ENCODE data around the gene FOXD4L6. TPM values are rescaled to one million over a fixed set of nuclear protein-coding genes. Genes with fewer than 3 reads are reported as not detected.
"Not testable (repeated sequence)": the region's sequence is repeated elsewhere in the genome, so short reads cannot be mapped to it uniquely, and the experiment has no call there.

Gene FOXD4L6
- total RNA-seq, 1 donor from 2014 or later, result not detected

- not testable (repeated sequence) for H3K4me1 ChIP-seq (ENCODE audit: control insufficient read depth in 3 of 3, insufficient read depth in 3 of 3, low read length in 3 of 3); H3K27me3 ChIP-seq (ENCODE audit: control insufficient read depth in 3 of 3, insufficient read depth in 3 of 3, low read length in 3 of 3); H3K27ac ChIP-seq (ENCODE audit: low read depth, low read length); H3K9me3 ChIP-seq (ENCODE audit: control insufficient read depth in 3 of 3, low read length in 3 of 3); H3K4me3 ChIP-seq (ENCODE audit: low read length in 3 of 3); H3K36me3 ChIP-seq (ENCODE audit: control insufficient read depth in 3 of 3, insufficient read depth in 3 of 3, low read length in 3 of 3); H3K9ac ChIP-seq (ENCODE audit: low read depth in 1 of 3, low read length in 3 of 3)
These were observed 41.8 kb downstream of the FOXD4L6 start for GRCh38 chr9:41086685-41087084.

DNA sequence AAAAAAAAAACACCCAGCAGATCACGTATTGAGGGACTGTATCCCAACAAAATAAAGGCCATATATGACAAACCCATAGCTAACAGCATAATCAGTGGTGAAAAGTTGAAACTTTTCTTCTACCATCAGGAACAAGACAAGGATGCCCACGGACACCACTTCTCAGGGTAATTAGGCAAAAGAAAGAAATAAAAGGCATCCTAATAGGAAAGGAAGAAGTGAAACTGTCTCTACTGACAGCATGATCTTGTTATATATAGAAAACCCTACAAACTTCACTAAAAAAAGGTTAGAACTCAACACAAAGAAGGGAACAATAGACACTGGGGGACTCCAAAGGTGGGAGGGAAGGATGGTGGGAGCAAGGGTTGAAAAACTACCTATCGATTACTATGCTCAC lies 42.3 kb downstream of the FOXD4L6 start:
- H3K27ac ChIP-seq (ENCODE audit: low read depth, low read length); H3K9ac ChIP-seq (ENCODE audit: low read depth in 1 of 3, low read length in 3 of 3): not testable (repeated sequence)

DNA sequence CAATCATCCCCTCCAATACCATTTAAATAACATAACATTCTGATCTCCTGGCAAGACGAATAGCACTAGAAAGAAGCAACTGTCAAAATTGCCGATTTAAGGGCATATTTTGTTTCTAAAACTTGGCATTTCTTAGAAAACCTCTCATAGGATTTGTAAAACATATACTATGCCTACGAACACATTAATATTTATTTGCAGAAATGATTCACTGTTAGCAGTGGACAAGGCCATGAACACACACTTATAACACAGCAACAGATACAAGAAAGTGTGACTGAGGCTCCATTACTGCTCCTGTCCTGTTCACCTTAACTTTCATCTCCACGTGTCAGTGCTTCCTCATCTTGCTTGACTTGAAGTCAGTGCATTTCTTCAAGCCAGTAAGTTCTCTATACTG lies 46.1 kb downstream of the FOXD4L6 start:
- not testable (repeated sequence) for H3K27ac ChIP-seq (ENCODE audit: low read depth, low read length); H3K36me3 ChIP-seq (ENCODE audit: control insufficient read depth in 3 of 3, insufficient read depth in 3 of 3, low read length in 3 of 3); H3K4me3 ChIP-seq (ENCODE audit: low read length in 3 of 3); H3K4me1 ChIP-seq (ENCODE audit: control insufficient read depth in 3 of 3, insufficient read depth in 3 of 3, low read length in 3 of 3); H3K27me3 ChIP-seq (ENCODE audit: control insufficient read depth in 3 of 3, insufficient read depth in 3 of 3, low read length in 3 of 3); H3K9me3 ChIP-seq (ENCODE audit: control insufficient read depth in 3 of 3, low read length in 3 of 3); H3K9ac ChIP-seq (ENCODE audit: low read depth in 1 of 3, low read length in 3 of 3)

More for the DNA sequence above, 42.3 kb downstream of the FOXD4L6 start:
- H3K9me3 ChIP-seq (ENCODE audit: control insufficient read depth in 3 of 3, low read length in 3 of 3); H3K4me3 ChIP-seq (ENCODE audit: low read length in 3 of 3); H3K36me3 ChIP-seq (ENCODE audit: control insufficient read depth in 3 of 3, insufficient read depth in 3 of 3, low read length in 3 of 3); H3K4me1 ChIP-seq (ENCODE audit: control insufficient read depth in 3 of 3, insufficient read depth in 3 of 3, low read length in 3 of 3); H3K27me3 ChIP-seq (ENCODE audit: control insufficient read depth in 3 of 3, insufficient read depth in 3 of 3, low read length in 3 of 3): not testable (repeated sequence)

DNA sequence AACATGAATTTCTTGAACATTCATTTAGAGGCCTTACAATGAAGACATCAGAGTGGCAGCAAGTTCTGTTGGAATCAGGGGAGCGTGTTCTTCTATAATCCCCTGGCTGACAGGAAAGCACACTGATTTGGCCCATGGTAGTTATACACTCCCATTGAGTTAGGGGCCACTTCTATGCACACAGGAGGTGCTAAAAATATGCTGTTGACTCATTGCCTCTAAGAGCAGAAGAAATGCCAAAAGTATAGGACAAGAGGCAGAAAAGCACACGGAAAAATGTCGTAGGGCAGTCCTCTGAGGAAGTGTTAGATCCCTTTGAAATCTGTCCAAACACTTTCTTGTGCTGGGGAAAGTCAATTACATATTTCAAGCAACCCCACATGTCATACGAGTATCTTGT lies 49.0 kb downstream of the FOXD4L6 start:
- not testable (repeated sequence) for H3K36me3 ChIP-seq (ENCODE audit: control insufficient read depth in 3 of 3, insufficient read depth in 3 of 3, low read length in 3 of 3); H3K27me3 ChIP-seq (ENCODE audit: control insufficient read depth in 3 of 3, insufficient read depth in 3 of 3, low read length in 3 of 3); H3K9me3 ChIP-seq (ENCODE audit: control insufficient read depth in 3 of 3, low read length in 3 of 3); H3K4me1 ChIP-seq (ENCODE audit: control insufficient read depth in 3 of 3, insufficient read depth in 3 of 3, low read length in 3 of 3); H3K4me3 ChIP-seq (ENCODE audit: low read length in 3 of 3); H3K27ac ChIP-seq (ENCODE audit: low read depth, low read length); H3K9ac ChIP-seq (ENCODE audit: low read depth in 1 of 3, low read length in 3 of 3)

- not testable (repeated sequence) for H3K4me3 ChIP-seq (ENCODE audit: low read length in 3 of 3); H3K4me1 ChIP-seq (ENCODE audit: control insufficient read depth in 3 of 3, insufficient read depth in 3 of 3, low read length in 3 of 3); H3K9me3 ChIP-seq (ENCODE audit: control insufficient read depth in 3 of 3, low read length in 3 of 3); H3K36me3 ChIP-seq (ENCODE audit: control insufficient read depth in 3 of 3, insufficient read depth in 3 of 3, low read length in 3 of 3); H3K27ac ChIP-seq (ENCODE audit: low read depth, low read length); H3K9ac ChIP-seq (ENCODE audit: low read depth in 1 of 3, low read length in 3 of 3); H3K27me3 ChIP-seq (ENCODE audit: control insufficient read depth in 3 of 3, insufficient read depth in 3 of 3, low read length in 3 of 3)
These were observed 50.9 kb downstream of the FOXD4L6 start for GRCh38 chr9:41077586-41077985.

Other genes with a start within 250 kb of the FOXD4L6 start
- 4.2 TPM for gene ZNG1F, start 60.6 kb upstream of the FOXD4L6 start, total RNA-seq

Measured in skeletal muscle tissue (tissue), 4 donors.